Mesenchymal stem cell (in vitro differentiated cells and primary cell): ENCODE data around the gene PODNL1.

ENCODE experiments used
- DNase-seq: peaks from one replicate; pipeline ENCODE4 v3.0.0-alpha.2; 2013
- H2AFZ ChIP-seq: one replicate; pipeline ENCODE4 v1.6.1; 2013; ENCODE audit warnings: low read depth, mild to moderate bottlenecking, control low read depth, inconsistent platforms, low read length, moderate library complexity
- H2AK5ac ChIP-seq: 2 replicates; pipeline ENCODE4 v1.6.1; 2013; ENCODE audit warnings: low read length, moderate library complexity, mild to moderate bottlenecking, inconsistent platforms; ENCODE audit not compliant: severe bottlenecking
- H2BK120ac ChIP-seq: one replicate; pipeline ENCODE4 v1.6.1; 2013; ENCODE audit warnings: low read depth, mild to moderate bottlenecking, inconsistent platforms, low read length, moderate library complexity
- H2BK12ac ChIP-seq, 2 experiments: one replicate each; pipeline ENCODE4 v1.6.1; 2013; ENCODE audit warnings: inconsistent platforms in 2 of 2, low read length in 2 of 2, mild to moderate bottlenecking in 2 of 2, moderate library complexity in 2 of 2, control low read depth in 1 of 2
- H2BK15ac ChIP-seq: one replicate; pipeline ENCODE4 v1.6.1; 2013; ENCODE audit warnings: mild to moderate bottlenecking, low read depth, inconsistent platforms; ENCODE audit not compliant: poor library complexity, severe bottlenecking
- H2BK5ac ChIP-seq: 2 replicates; pipeline ENCODE4 v1.6.1; 2013; ENCODE audit warnings: low read depth, mild to moderate bottlenecking, low read length, control low read depth, inconsistent platforms; ENCODE audit not compliant: poor library complexity, severe bottlenecking
- H3K14ac ChIP-seq, 2 experiments: one replicate each; pipeline ENCODE4 v1.6.1; 2013; ENCODE audit warnings: inconsistent platforms in 2 of 2, low read length in 2 of 2, control low read depth in 1 of 2, mild to moderate bottlenecking in 1 of 2, moderate library complexity in 1 of 2
- H3K18ac ChIP-seq, 2 experiments: one replicate each; pipeline ENCODE4 v1.6.1; 2013; ENCODE audit warnings: inconsistent platforms in 2 of 2, low read length in 2 of 2, control low read depth in 1 of 2, low read depth in 1 of 2, mild to moderate bottlenecking in 1 of 2
- H3K23ac ChIP-seq, 2 experiments: one replicate each; pipeline ENCODE4 v1.6.1; 2013; ENCODE audit warnings: inconsistent platforms in 2 of 2, low read length in 2 of 2, mild to moderate bottlenecking in 2 of 2, moderate library complexity in 2 of 2, control low read depth in 1 of 2
- H3K27ac ChIP-seq: 2 replicates; pipeline ENCODE4 v1.5.1; 2013; ENCODE audit warnings: mild to moderate bottlenecking, moderate library complexity, low read length, control low read depth, inconsistent platforms; ENCODE audit not compliant: poor library complexity, severe bottlenecking
- H3K27me3 ChIP-seq, 2 experiments: 2 replicates each; pipeline versions ENCODE4 v1.6.1 to v1.7.0; 2013; ENCODE audit warnings: low read length in 2 of 2, mild to moderate bottlenecking in 2 of 2, moderate library complexity in 2 of 2, control low read depth in 1 of 2, inconsistent platforms in 1 of 2; ENCODE audit not compliant: control insufficient read depth in 1 of 2, insufficient read depth in 1 of 2
- H3K36me3 ChIP-seq, 2 experiments: 2 replicates each; pipeline versions ENCODE4 v1.6.1 to v1.7.0; 2013; ENCODE audit warnings: low read length in 2 of 2, control low read depth in 1 of 2, inconsistent platforms in 1 of 2, low read depth in 1 of 2, mild to moderate bottlenecking in 1 of 2; ENCODE audit not compliant: insufficient read depth in 2 of 2, control insufficient read depth in 1 of 2
- H3K4ac ChIP-seq, 2 experiments: one replicate each; pipeline ENCODE4 v1.6.1; 2013; ENCODE audit warnings: inconsistent platforms in 2 of 2, low read length in 2 of 2, mild to moderate bottlenecking in 2 of 2, moderate library complexity in 2 of 2, control low read depth in 1 of 2, low read depth in 1 of 2
- H3K4me1 ChIP-seq: 2 replicates; pipeline ENCODE4 v1.6.1; 2013; ENCODE audit warnings: low read depth, low read length, control low read depth; ENCODE audit not compliant: control insufficient read depth, insufficient read depth
- H3K4me2 ChIP-seq: 2 replicates; pipeline ENCODE4 v1.6.1; 2013; ENCODE audit warnings: low read length, mild to moderate bottlenecking, inconsistent platforms; ENCODE audit not compliant: poor library complexity, severe bottlenecking
- H3K4me3 ChIP-seq, 2 experiments: 2 replicates each; pipeline versions ENCODE4 v1.5.1 to v1.7.0; 2013; ENCODE audit warnings: low read length in 2 of 2, mild to moderate bottlenecking in 2 of 2, control low read depth in 1 of 2, low read depth in 1 of 2; ENCODE audit not compliant: insufficient read depth in 1 of 2
- H3K79me1 ChIP-seq: replicated peaks from 2 replicates; pipeline ENCODE4 v1.6.1; 2013; ENCODE audit warnings: mild to moderate bottlenecking, control low read depth, low read length, inconsistent platforms; ENCODE audit not compliant: poor library complexity, severe bottlenecking
- H3K9ac ChIP-seq: 2 replicates; pipeline ENCODE4 v1.7.0; 2013; ENCODE audit warnings: mild to moderate bottlenecking, low read length, moderate library complexity
- H3K9me3 ChIP-seq: 2 replicates; pipeline ENCODE4 v1.7.0; 2013; ENCODE audit warnings: mild to moderate bottlenecking, low read length; ENCODE audit not compliant: control insufficient read depth
- H4K8ac ChIP-seq: one replicate; pipeline ENCODE4 v1.6.1; 2013; ENCODE audit warnings: inconsistent platforms, mild to moderate bottlenecking, low read length, moderate library complexity
- H4K91ac ChIP-seq: one replicate; pipeline ENCODE4 v1.6.1; 2013; ENCODE audit warnings: mild to moderate bottlenecking, low read length, inconsistent platforms
- WGBS: methylation state at CpG from one replicate; pipeline ENCODE4 v1.1.7; 2013; ENCODE audit warnings: mixed read lengths; 5-methylcytosine and 5-hydroxymethylcytosine counted together

PODNL1 gene

GRCh38 chr19:13965926-13966683 is 27.9 kb upstream of the PODNL1 start:
- H3K79me1 ChIP-seq = no peaks in the 10 kb centered on the region
- H2BK15ac ChIP-seq = no peak overlapping the region
- H2BK5ac ChIP-seq = no peak overlapping the region
- no peaks in the 10 kb centered on the region for H3K27me3 ChIP-seq
- H3K4me1 ChIP-seq = peaks cover 25% of the 10 kb centered on the region
- 93% methylated on average over 20 of the region's 20 CpGs for WGBS
- no peak overlapping the region for H3K9ac ChIP-seq
- no peak overlapping the region for H2AFZ ChIP-seq
- H2AK5ac ChIP-seq = no peak overlapping the region
- H3K18ac ChIP-seq = no peak overlapping the region
- H3K36me3 ChIP-seq = peaks cover 38 to 80% of the 10 kb centered on the region in 2 experiments
- no peak overlapping the region for H2BK120ac ChIP-seq
- no peak overlapping the region for H3K23ac ChIP-seq
- no peak overlapping the region for H3K14ac ChIP-seq
- H3K4ac ChIP-seq = no peak overlapping the region
- H3K4me3 ChIP-seq = no peak overlapping the region
- no peaks in the 10 kb centered on the region for H3K9me3 ChIP-seq
- H3K4me2 ChIP-seq = no peak overlapping the region
- DNase-seq = no peak
- no peak overlapping the region for H4K8ac ChIP-seq
- H4K91ac ChIP-seq = no peak overlapping the region
- no peak overlapping the region for H3K27ac ChIP-seq
- H2BK12ac ChIP-seq = no peak overlapping the region

DNA sequence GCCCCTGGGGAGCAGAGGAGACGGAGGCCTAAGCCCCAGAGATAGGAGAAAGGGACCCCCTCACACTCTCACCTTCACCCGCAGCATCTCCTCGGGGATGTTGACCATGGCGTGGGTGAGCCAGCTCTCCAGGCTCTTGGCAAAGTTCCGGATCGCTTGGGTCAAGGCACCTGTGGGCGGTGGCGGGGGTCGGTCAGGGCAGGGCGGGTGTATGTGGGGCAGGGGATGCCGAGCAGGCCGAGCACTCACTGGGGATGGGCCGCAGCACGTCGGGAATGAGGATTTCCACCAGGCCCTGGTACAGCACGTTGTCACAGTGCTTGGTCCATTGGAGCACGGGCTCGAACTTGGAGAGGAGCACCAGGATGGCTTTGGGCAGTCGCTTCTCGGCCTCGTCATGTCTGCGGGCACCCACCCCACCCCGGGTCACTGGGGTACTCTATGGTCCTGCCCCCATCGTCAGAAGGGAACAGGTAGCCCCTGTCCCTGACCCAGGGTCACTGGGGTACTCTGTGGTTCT is 27.2 kb upstream of the PODNL1 start:
- Histone ChIP-seq H3K4ac (no peak overlapping the region), H3K4me3 (no peak overlapping the region), H2BK15ac (no peak overlapping the region), H3K18ac (no peak overlapping the region), H3K27ac (no peak overlapping the region), H3K27me3 (no peaks in the 10 kb centered on the region), H3K14ac (no peak overlapping the region), H2BK120ac (no peak overlapping the region), H3K4me1 (peaks cover 28% of the 10 kb centered on the region), H3K23ac (no peak overlapping the region), H2BK12ac (no peak overlapping the region), H3K9ac (no peak overlapping the region), H2BK5ac (no peak overlapping the region), H3K79me1 (peaks cover 3% of the 10 kb centered on the region), H2AK5ac (no peak overlapping the region), H3K4me2 (no peak overlapping the region), H3K9me3 (no peaks in the 10 kb centered on the region), H4K8ac (no peak overlapping the region), H3K36me3 (peaks cover 43 to 85% of the 10 kb centered on the region in 2 experiments), H4K91ac (no peak overlapping the region), H2AFZ (no peak overlapping the region)
- 95% methylated on average over 24 of the region's 24 CpGs for WGBS
- DNase-seq = no peak

DNA sequence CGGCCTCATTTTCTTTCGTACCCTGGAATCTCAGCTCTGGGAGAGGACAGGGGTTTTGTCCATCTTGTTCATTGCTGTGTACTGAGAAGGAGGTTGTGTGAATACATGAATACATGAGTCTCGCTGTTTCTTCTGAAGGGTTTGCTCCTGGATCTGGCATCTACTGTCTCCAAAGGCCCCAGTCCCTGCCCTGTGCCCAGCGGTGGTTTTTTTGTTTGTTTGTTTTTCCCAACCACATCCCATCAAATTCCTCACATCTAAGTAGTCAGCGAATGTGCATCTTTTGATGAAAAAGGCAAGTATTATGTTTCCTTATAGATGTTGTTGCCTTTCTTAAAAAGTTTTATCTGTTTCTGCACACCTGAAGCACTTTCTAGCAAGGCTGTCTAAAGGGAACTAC is 26.6 kb upstream of the PODNL1 start:
- peaks cover 47 to 87% of the 10 kb centered on the region in 2 experiments for H3K36me3 ChIP-seq
- H3K4me2 ChIP-seq = no peak overlapping the region
- peaks cover 29% of the 10 kb centered on the region for H3K4me1 ChIP-seq
- H3K9me3 ChIP-seq = no peaks in the 10 kb centered on the region
- no peak overlapping the region for H3K4ac ChIP-seq
- H2BK5ac ChIP-seq = no peak overlapping the region
- DNase-seq = peak; percentile 42
- no peak overlapping the region for H2BK120ac ChIP-seq
- H3K18ac ChIP-seq = no peak overlapping the region
- H3K14ac ChIP-seq = no peak overlapping the region
- no peak overlapping the region for H2AFZ ChIP-seq
- no peaks in the 10 kb centered on the region for H3K27me3 ChIP-seq
- H4K8ac ChIP-seq = no peak overlapping the region
- no peak overlapping the region for H2BK12ac ChIP-seq
- H4K91ac ChIP-seq = no peak overlapping the region
- no peak overlapping the region for H3K9ac ChIP-seq
- H2AK5ac ChIP-seq = no peak overlapping the region
- peaks cover 3% of the 10 kb centered on the region for H3K79me1 ChIP-seq
- H3K4me3 ChIP-seq = no peak overlapping the region
- H2BK15ac ChIP-seq = no peak overlapping the region
- no peak overlapping the region for H3K27ac ChIP-seq
- 78% methylated on average over 3 of the region's 5 CpGs for WGBS
- H3K23ac ChIP-seq = no peak overlapping the region

DNA sequence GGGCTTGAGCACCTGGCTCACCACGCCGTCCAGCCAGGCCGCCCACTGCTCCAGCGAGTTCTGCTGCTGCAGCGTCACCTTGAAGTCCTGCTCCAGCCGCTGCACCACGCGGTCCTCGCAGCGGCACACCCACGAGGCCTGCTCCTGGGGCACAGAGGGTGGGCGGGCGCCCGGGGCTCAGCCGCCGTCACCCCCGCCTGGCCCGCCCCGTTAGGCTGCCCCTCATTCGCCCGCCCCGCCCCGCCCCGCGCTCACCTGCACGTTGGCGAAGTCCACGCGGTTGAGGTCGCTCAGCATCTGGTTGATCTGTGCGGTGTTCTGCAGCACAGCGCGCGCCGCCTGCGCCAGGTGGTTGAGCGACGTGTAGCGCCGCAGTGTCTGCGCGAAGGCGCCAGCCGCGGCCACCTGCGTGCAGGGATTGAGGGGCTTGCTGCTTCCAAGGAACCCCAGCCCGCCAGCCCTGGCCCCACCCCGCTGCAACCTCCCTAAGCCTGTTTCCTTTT is 25.4 kb upstream of the PODNL1 start:
- H3K14ac ChIP-seq = no peak overlapping the region
- H3K4ac ChIP-seq = no peak overlapping the region
- no peaks in the 10 kb centered on the region for H3K27me3 ChIP-seq
- 89% methylated on average over 48 of the region's 48 CpGs for WGBS
- H2AK5ac ChIP-seq = no peak overlapping the region
- H3K9me3 ChIP-seq = no peaks in the 10 kb centered on the region
- H2BK120ac ChIP-seq = no peak overlapping the region
- no peak overlapping the region for H3K27ac ChIP-seq
- H2BK15ac ChIP-seq = no peak overlapping the region
- H3K4me3 ChIP-seq = no peak overlapping the region
- no peak overlapping the region for H2BK5ac ChIP-seq
- peaks cover 10% of the 10 kb centered on the region for H3K79me1 ChIP-seq
- no peak overlapping the region for H3K4me2 ChIP-seq
- no peak overlapping the region for H3K18ac ChIP-seq
- no peak overlapping the region for H2AFZ ChIP-seq
- H2BK12ac ChIP-seq = no peak overlapping the region
- H3K9ac ChIP-seq = no peak overlapping the region
- no peak overlapping the region for H4K91ac ChIP-seq
- peaks cover 50 to 87% of the 10 kb centered on the region in 2 experiments for H3K36me3 ChIP-seq
- H3K23ac ChIP-seq = no peak overlapping the region
- DNase-seq = no peak
- no peak overlapping the region for H4K8ac ChIP-seq
- H3K4me1 ChIP-seq = peaks cover 29% of the 10 kb centered on the region
